NOMO-1 (cell line): ENCODE results near the gene CYTH3.
"Not testable (repeated sequence)": the region's sequence is repeated elsewhere in the genome, so short reads cannot be mapped to it uniquely, and the experiment has no call there.

Experiments
- DNase-seq, 2 experiments: peaks; one replicate each; lab custom pipeline; 2025; ENCODE audit not compliant: unreplicated experiment in 2 of 2; lab: John Stamatoyannopoulos, UW

Gene CYTH3

DNA sequence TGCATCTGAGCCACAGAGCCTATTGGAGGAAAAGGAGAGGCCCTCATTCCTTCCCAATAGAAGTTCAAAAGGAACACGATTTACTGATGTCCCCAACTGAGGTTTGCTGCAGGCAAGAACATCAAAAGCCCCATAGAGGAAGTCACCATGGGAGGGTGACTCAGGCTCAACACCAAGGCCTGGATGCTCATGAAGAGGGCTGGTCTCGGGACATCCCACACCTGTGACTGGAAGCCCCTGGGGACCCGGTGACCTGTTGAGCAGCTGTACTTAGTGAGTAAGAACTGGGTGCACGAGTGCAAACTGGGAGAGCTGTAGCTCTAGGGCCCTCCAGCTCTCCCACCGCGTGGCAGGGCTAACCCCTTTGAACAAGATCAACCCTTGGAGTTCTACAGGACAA lies 38.0 kb downstream of the CYTH3 start:
- DNase-seq, result no peak

DNA sequence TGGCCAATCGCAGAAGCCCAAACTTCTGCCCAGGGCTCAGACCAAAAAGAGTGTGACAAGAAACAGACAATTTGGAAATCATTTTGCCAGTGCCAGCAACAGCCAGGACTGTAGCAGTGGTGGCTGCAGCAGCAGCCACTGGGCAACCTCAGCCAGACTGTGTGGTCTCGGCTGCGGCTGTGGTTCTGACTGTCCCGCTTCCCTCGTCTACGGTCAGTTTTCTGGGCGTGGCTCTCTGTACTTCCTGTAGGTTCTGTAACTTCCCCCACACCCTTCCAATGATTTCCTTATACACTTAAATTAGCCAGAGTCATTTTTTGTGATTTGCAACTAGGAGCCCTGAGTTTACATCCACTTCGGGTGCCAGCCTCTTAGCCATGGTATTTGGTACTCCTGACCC lies 39.9 kb downstream of the CYTH3 start:
- DNase-seq, result peak; percentile 72 to 77

DNA sequence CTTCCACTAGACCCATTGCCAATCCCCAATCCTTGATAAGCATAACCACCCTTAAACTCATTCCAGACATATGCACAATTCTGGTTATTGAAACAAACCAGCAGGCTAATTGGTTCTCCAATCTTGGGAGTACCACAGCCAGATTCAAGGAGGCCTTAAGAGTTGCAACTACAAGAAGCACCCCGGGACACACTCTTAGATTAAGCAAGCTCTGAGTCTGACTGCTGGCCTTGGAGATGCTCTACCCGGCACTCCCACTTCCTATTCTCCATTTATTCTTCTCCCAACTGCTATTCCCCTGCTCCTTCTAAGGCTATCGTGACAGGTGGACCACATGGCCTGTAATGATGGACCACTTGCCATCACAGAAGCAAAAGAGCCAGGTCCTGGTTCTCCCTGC lies 40.3 kb downstream of the CYTH3 start:
- DNase-seq, result peak in 1 of 2 experiments; percentile 43

DNA sequence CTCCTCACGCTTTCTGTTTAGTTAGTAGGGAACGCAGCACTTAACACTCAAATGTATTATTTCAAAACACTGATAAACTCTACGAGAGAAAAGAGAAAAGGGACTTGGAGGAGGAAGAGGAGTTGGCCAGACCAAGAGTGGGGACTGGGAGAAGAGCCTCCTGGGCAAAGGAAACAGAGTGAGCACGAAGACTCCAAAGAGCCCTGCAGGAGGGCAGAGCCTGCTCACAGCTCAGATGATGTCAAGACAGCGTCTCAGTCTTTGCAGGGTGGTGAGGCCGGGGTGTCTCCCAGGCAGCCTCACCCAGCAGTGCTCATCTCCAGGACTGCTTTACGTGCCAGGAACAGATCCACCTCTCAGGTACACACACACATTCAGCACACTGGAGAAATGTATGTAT lies 41.2 kb downstream of the CYTH3 start:
- DNase-seq, result no peak

DNA sequence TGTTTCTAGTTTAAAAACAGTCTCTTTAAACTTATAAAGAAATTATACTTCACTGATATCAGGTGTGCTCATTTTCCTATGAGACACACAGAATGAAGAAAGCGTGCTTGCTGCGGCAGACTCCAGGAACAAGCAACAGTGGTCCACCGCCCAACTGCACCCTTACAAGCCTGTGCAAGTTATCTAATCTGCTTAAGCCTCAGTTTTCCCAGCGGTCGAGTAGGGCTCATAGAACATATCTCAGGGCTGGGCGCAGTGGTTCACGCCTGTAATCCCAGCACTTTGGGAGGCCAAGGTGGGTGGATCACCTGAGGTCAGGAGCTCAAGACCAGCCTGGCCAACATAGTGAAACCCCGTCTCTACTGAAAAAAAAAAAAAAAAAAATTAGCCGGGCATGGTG lies 43.1 kb downstream of the CYTH3 start:
- not testable (repeated sequence) for DNase-seq

DNA sequence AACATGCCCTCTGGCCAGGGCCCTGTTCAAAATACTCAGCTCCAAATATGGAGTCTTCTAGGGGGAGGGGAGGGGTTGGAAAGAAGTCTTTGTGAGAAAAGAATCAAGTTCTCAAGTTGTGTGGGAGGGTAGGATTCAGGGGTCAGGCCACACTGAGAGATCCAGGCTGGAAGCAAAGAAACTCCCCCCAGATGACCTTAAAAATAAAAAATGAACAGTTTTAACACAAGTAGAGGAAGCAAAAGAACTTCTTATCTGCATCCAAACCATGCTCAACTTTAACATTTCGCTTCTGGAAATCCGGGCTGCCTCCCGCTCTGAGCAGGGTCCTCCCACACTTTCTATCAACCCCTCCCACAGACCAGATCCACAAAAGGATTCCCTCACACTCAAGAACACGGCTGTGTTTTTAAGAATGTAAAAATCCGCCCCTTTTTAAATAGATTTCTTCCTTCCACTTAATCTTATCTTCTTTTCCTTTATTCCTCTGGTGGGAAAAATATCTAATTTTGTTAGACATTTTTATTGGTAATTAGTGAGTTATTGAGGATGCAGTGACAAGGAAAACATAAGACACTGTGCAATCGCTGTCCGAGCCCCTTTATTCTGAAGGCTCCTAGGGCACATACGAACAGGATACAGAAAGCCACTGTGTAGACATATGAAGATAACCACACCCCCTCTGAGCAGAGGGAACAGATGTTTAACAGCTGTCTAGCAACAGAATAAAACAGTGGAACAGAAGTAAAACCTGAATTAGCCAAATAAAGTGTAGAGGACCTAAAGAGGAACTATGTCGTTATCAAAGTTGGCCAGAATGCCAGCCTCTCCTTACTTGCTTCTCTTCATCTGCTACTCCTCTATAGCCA lies 43.8 kb downstream of the CYTH3 start:
- peak; percentile 20 to 87 for DNase-seq

DNA sequence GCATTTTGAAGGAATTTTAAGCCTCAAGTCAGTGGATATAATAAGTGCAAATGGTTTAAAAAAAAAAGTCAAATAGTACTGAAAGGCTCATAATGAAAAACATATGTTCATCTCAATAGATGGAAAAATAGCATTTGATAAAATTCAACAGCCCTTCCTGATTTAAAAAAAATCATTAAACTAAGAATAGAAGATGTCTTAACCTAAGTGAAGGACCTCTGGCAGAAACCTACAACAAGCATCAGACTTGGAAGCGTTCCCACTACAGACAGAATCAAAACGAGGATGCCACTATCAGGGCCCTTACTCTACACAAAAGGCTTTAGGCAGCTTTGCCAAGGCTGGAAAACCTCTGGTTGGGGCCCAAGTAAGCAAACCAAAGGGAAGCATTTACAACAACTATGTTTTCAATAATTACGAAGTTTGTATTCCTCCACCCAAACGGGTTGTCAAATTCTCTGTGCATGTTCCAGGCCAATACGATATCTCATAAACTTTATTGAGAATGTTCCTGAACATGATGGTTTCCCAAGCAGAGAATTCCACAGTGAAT lies 45.1 kb downstream of the CYTH3 start:
- DNase-seq, result no peak

DNA sequence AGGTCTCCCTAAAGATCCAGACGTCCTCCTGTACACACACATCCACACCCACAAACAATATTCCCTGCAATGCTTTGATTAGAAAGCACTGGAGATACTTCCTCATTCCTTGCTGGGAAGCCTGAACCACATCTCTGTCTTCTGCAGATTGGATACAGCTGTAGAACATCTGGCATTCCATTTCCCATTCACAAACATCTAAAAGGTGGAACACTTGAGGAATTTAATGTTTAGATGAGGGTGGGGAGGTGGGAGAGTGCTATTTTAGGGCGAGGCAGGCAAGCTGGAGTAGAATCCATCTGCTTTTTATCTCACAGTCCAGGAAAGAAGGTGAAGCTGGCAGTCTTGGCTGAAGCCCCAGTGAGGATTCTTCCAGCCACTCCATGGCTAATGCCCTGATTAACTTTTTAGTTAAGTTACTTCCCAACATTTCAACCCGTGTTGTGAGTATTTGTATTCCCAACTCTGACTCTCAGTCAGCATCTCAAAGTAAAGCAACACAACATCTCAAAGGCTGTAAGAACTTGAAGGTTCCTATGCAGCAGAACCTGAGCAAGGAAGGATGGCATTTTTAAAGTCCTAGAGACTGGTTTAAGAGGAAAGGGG lies 46.1 kb downstream of the CYTH3 start:
- DNase-seq, result no peak

DNA sequence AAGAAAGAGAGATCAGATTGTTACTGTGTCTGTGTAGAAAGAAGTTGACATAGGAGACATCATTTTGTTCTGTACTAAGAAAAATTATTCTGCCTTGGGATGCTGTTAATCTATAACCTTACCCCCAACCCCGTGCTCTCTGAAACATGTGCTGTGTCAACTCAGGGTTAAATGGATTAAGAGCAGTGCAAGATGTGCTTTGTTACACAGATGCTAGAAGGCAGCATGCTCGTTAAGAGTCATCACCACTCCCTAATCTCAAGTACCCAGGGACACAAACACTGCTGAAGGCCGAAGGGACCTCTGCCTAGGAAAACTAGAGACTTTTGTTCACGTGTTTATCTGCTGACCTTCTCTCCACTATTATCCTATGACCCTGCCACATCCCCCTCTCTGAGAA lies 49.0 kb downstream of the CYTH3 start:
- DNase-seq, result not testable (repeated sequence)

DNA sequence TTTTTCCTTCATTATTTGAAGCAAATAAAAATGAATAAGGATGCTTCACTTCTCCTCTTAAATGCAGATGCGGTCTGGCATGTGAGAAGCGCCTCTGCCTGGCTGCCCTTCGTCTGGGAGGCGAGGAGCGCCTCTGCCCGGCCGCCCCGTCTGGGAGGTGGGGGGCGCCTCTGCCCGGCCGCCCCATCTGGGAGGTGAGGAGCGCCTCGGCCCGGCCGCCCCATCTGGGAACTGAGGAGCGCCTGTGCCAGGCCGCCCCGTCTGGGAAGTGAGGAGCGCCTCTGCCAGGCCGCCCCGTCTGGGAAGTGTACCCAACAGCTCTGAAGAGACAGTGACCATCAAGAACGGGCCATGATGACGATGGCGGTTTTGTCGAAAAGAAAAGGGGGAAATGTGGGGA lies 49.4 kb downstream of the CYTH3 start:
- not testable (repeated sequence) for DNase-seq

DNA sequence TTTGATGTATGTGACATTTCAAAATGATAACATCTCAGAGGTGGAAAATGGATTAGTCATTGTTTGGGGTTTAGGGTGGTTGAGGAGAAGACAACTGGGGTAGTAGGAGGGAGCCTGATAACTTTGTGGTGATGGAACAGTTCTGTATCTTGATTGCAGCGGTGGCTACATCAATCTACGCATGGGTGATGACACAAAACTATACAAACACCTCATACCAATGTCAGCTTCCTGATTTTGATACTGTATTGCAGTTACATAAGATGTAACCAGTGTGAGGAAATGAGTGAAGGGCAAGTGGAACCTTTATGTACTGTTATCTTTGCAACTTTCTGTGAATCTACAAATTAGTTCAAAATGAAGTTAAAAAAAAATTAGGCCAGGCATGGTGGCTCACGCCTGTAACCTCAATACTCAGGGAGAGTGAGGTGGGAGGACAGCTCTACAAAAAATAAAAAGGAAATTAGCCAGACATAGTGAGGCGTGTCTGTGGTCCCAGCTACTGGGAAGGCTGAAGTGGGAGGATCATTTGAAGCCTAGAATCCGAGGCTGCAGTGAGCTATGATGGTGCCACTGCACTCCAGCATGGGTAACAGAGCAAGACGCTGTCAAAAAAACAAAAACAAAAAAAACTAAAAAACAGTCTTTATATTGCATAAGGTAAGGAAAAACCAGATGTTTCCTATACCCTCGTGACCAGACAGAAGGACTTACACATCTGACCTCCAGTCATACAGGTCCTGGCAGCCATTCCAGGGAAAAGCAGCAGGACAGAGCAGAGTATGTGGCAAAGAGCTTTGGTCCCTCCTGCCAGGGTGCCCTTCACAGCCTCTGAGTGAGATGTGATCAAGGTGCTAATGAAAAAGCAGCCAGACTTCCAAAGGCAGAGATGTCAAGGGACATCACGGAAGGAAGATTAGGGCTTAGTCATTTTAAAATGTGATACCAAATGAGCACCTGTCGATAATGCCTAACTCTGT lies 50.8 kb downstream of the CYTH3 start:
- DNase-seq, result peak; percentile 74 to 95

DNA sequence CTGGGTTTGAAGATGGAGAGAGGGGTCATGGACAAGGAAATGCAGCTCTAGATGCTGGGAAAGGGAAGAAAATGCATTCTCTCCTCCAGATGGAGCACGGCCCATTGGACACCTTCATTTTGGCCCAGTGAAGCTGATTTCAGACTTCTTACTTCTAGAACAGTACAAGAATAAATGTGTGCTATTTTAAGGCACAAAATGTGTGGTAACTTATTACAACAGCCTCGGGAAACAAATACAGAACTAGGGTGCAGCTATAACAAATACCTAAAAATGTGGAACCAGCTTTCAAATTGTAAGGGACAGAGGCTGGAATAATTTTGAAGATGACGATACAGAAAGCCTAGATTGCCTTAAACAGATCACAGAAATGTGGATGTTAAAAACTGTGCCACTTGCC lies 54.1 kb downstream of the CYTH3 start:
- DNase-seq, result peak; percentile 64 to 68

DNA sequence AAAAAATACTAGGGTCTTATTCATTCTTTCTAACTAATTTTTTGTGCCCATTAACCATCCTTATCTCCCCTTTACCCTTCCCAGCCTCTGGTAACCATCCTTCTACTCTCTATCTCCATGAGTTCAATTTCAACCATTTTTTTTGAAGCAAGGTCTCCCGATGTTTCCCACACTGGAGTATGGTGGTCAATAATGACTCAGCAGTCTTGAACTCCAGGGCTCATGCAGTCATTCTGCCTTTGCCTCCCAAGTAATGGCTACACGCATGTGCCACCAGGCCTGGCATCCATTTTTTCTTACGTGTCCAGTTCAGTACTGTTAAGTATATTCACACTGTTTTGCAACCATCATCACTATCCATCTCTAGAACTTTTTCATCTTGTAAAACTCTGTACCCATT lies 60.4 kb downstream of the CYTH3 start:
- DNase-seq, result no peak

DNA sequence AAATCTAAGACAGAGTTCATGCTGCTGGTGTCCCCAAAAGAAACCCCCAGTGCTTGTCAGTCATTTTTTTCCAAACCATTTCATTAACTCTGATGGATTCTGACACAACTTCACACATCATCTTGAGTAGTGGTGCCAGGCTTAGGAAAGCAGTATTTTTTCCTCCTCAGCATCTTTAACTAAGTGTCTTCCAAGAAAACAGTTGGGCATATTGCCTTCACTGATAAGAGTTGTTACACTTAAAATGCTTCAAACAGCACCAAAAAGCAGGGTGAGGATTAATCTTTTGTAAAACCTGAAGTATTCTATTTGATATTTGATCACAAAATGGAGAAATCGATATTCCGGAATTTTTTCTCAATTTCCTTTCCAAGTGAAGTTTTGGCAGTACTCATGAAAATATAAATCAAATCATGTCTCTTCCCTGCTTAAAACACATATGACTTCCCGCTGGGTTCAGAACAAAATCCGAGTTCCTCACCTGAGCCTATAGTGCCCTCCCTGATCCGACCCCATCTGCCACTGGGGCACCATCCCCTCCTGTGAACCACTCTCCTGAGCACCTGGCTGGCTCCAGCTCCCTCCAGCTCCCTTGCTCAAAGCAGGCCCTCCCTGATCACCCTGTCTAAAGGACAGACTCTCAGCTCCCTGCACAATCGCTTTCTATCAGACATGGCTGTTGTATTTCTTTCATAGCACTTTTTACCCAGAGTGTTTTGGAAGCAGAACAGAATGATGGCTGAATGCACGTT lies 61.6 kb downstream of the CYTH3 start:
- no peak for DNase-seq

DNA sequence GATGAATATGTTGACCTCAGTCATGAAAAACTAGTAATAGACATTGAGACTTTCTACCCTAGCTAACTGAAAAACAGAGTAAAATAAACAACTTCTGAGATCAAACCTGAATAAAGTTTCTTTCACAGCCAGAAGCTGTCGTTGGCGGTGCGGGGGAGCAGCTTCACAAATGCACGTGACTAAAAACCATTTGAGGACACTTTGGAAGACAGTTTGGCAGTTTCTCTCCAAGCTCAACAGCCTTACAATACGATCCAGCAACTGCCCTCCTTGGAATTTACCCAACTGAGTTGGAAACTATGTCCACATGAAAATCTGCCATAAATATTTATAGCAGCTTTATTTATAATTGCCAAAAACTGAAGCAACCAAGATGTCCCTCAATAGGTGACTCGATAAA lies 63.1 kb downstream of the CYTH3 start:
- no peak for DNase-seq

DNA sequence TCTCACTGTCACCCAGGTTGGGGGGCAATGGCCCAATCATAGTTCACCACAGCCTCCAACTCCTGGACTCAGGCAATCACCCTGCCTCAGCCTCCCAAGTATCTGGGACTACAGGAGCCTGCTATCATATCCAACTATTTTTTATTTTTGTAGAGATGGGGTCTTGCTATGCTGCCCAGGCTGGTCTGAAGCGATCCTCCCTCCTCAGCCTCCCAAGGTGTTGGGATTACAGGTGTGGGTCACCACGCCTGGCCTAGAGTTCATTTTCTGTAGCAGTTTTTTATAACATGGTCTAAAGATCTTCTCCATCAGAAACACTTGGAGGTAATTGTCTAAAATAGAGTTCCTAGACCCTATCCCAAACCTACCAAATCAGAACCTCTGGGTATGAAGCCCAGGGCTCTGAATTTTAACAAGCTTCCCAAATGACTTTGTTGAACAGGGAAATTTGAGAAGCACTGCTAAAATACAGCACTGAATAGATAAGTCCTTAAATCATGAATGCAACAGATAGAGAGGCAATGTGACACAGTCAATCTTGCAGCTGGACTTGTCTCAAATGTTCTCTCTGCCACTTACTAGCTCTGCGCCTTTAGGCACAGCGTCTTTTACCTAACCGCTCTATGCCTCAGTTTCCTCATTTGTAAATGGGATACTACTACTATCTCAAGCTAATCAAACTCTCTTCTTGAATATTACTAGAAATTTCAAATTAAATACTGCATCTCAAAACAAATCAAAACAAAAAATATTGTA lies 63.7 kb downstream of the CYTH3 start:
- DNase-seq, result no peak

DNA sequence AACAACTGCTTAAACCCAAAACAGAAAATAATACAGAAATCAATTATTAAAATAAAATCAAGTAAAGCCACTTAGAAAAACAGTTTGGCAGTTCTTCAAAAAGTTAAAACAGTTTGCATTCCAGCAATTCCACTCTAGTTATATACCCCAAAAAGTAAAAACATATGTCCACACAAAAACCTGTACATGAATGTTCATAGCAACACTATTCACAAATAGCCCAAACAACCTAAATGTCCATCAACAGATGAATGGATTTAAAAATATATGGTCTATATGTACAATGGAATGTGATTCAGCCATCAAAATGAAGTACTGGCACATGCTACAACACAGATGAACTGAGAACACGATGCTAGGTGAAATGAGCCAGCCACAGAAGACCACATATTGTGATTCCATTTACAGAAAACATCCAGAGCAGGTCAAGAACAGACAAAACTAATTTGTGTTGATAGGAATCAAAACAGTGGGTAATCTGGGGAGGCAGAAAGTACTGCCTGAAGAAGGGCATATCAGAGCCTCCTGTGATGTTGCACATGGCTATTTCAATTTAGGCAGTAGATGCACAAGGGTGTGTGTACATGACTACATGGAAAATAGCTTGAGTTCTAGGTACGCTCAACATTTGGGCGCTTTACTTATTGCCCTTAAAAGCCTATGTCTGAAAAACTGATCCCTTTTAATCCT lies 66.3 kb downstream of the CYTH3 start:
- no peak for DNase-seq

DNA sequence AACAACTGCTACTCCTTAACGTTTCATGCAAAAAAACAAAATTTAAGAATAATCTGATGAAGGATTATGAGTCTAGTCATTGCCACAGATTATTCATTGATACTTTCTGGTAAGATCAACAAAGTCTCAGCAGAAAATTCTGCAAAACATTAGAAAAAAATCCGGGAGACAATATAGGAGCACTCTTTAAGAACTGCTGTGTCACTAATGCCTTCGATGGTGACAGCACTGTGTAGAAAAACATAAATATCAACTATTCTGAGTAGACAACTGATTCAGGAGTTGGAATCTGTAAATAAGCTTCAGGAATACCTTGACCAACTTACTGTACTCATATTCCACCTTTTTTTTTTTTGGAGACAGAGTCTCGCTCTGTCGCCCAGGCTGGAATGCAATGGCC lies 69.0 kb downstream of the CYTH3 start:
- DNase-seq, result no peak

DNA sequence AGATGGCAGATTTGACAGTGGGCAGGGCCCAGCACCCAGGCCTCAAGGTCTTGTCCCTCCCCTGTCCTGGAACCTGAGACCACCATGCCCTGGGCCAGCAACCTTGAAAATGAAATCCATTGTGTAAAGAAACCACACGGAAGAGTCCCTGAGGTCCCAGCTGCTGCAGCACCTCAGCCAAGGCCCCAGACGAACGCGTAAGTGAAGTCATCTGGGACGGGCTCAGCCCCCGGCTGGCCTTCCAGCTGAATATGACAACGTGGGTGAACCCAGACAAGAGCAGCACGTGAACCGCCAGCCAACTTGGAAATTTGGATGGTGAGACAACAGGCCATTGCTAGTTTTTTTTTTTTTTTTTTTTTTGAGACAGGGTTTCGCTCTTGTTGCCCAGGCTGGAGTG lies 70.3 kb downstream of the CYTH3 start:
- no peak for DNase-seq
